NT2/D1 (cell line): Measurements from ENCODE around the gene GTF2F2.

Source experiments
- DNase-seq: peaks from one replicate; pipeline ENCODE4 v3.0.0-alpha.2; 2011; ENCODE audit warnings: low read depth, low spot score
- H3K27me3 ChIP-seq: 2 replicates; pipeline ENCODE4 v1.6.0; 2011; ENCODE audit warnings: mild to moderate bottlenecking; ENCODE audit not compliant: insufficient read length, insufficient read depth
- H3K36me3 ChIP-seq: 2 replicates; pipeline ENCODE4 v1.6.1; 2011; ENCODE audit warnings: mild to moderate bottlenecking, low read length, mixed read lengths; ENCODE audit not compliant: insufficient read depth, insufficient read length
- H3K4me1 ChIP-seq: 2 replicates; pipeline ENCODE4 v1.5.1; 2011; ENCODE audit not compliant: insufficient read depth, insufficient read length
- H3K4me3 ChIP-seq: 2 replicates; pipeline ENCODE4 v1.5.1; 2011; ENCODE audit warnings: low read depth; ENCODE audit not compliant: insufficient read length
- H3K9ac ChIP-seq: 2 replicates; pipeline ENCODE4 v1.6.0; 2011; ENCODE audit warnings: low read depth; ENCODE audit not compliant: insufficient read length
- H3K9me3 ChIP-seq: 2 replicates; pipeline ENCODE4 v1.5.1; 2011; ENCODE audit warnings: mild to moderate bottlenecking, low read length; ENCODE audit not compliant: insufficient read depth
- SUZ12 ChIP-seq: IDR thresholded peaks from 2 replicates; pipeline ENCODE4 v1.6.1; 2011; ENCODE audit not compliant: insufficient read length, insufficient read depth; ENCODE audit errors: extremely low read depth
- YY1 ChIP-seq: IDR thresholded peaks from 2 replicates; pipeline ENCODE4 v1.6.1; 2011; ENCODE audit not compliant: insufficient read length, insufficient read depth
- ZNF274 ChIP-seq: IDR thresholded peaks from 2 replicates; pipeline ENCODE4 v1.6.1; 2011; ENCODE audit warnings: mild to moderate bottlenecking, low read depth, low read length

Gene GTF2F2

GRCh38 chr13:45331692-45332035 lies 211.4 kb downstream of the GTF2F2 start:
- Histone ChIP-seq H3K27me3 (no peaks in the 10 kb centered on the region), H3K9me3 (no peaks in the 10 kb centered on the region), H3K36me3 (peaks cover 19% of the 10 kb centered on the region), H3K9ac (no peak overlapping the region), H3K4me3 (no peak overlapping the region), H3K4me1 (no peaks in the 10 kb centered on the region)
- TF ChIP-seq YY1, result no peak
- TF ChIP-seq ZNF274, result no peak
- no peak for TF ChIP-seq SUZ12
- DNase-seq, result no peak

GRCh38 chr13:45332036-45332830 lies 211.9 kb downstream of the GTF2F2 start:
- no peak for DNase-seq
- no peaks in the 10 kb centered on the region for H3K4me1 ChIP-seq
- no peaks in the 10 kb centered on the region for H3K9me3 ChIP-seq
- no peak overlapping the region for H3K4me3 ChIP-seq
- no peak overlapping the region for H3K9ac ChIP-seq
- TF ChIP-seq YY1 (no peak), SUZ12 (no peak), ZNF274 (no peak)
- H3K36me3 ChIP-seq, result peaks cover 24% of the 10 kb centered on the region
- no peaks in the 10 kb centered on the region for H3K27me3 ChIP-seq

DNA sequence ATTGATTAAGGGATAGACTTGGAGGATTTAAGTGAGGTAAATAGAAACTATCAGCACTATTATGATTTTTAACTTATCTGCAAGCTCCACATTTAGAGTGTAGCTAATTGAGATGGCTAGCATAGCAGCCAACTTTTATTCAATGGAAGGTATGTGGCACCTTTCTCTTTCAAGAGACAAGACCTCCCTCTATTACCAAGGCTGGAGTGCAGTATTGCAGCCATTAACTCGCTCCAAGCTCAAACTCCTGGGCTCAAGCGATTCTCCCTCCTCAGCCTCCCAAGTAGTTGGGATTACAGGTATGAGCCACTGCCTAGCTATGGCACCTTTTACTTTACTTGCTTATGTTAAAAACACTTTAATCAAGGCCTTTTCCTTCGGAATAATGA lies 212.5 kb downstream of the GTF2F2 start:
- no peak overlapping the region for H3K4me3 ChIP-seq
- H3K36me3 ChIP-seq, result peaks cover 30% of the 10 kb centered on the region
- no peaks in the 10 kb centered on the region for H3K4me1 ChIP-seq
- no peaks in the 10 kb centered on the region for H3K27me3 ChIP-seq
- DNase-seq, result no peak
- H3K9me3 ChIP-seq, result no peaks in the 10 kb centered on the region
- no peak overlapping the region for H3K9ac ChIP-seq
- no peak for TF ChIP-seq YY1
- TF ChIP-seq ZNF274, result no peak
- no peak for TF ChIP-seq SUZ12

DNA sequence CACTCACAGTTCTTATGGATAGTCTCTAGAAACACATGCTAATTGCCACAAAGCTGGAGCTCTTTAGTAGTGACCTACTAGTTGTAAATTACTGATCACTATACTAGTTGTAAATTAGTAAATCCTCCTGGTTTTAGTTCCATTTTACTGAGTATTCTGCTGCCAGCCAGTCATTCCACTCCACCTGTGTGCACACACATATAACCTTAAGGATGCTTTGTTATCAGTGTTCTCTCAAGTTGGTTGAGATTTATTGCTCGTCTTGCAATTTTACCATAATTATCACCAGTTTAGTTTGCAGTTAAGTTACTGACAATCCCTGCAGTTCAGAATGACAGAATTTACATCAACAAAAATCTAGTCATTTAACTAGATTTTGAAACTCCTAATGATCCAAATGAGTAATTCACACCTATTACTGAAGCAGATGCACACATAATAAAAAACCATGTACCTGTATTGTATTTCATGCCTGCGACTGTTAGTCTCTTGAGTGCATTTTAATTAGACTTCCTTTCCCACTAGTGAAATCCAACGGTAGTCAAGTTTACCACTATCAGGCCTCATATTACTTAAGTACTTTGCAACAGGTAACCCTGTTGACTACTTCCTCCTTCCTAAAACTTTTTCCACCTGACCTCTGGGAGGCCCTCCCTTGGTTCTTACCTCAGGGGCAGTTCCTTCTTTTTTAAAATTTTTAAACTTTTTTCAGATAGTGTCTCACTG lies 213.1 kb downstream of the GTF2F2 start:
- no peaks in the 10 kb centered on the region for H3K4me1 ChIP-seq

More for the DNA sequence above, 213.1 kb downstream of the GTF2F2 start:
- DNase-seq, result no peak
- Histone ChIP-seq H3K36me3 (peaks cover 36% of the 10 kb centered on the region), H3K9ac (no peak overlapping the region), H3K4me3 (no peak overlapping the region), H3K9me3 (no peaks in the 10 kb centered on the region), H3K27me3 (no peaks in the 10 kb centered on the region)
- TF ChIP-seq YY1 (no peak), SUZ12 (no peak), ZNF274 (no peak)
